GM18502 (cell line): ENCODE data around the gene SEMA3F.

Experiments
- ATAC-seq: cut with Tn5 transposase; IDR thresholded peaks from one replicate; pipeline ENCODE4 v1.9.1; 2021; ENCODE audit warnings: mild to moderate bottlenecking; ENCODE audit not compliant: unreplicated experiment, poor library complexity

The SEMA3F gene

DNA sequence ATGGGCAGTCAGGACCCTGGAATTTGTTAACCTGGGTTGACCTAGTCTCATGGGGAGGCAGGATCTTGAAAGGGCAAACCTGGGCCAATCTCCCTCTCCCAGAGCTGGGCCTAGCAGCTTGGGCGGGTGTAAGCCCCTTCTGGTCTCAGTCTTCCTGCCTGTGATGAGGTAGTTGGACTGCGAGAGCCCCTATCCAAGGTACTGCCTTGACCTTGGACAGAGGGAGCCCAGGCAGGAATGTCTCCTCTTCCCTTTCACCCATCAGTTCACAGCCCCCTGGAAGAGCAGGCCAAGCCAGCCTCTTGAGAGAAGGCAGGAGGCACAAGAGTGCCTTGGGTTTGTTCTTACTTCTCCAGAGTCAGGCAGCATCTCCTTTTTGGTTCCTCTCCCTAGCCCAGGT is 24.7 kb upstream of the SEMA3F start:
- ATAC-seq: no peak

DNA sequence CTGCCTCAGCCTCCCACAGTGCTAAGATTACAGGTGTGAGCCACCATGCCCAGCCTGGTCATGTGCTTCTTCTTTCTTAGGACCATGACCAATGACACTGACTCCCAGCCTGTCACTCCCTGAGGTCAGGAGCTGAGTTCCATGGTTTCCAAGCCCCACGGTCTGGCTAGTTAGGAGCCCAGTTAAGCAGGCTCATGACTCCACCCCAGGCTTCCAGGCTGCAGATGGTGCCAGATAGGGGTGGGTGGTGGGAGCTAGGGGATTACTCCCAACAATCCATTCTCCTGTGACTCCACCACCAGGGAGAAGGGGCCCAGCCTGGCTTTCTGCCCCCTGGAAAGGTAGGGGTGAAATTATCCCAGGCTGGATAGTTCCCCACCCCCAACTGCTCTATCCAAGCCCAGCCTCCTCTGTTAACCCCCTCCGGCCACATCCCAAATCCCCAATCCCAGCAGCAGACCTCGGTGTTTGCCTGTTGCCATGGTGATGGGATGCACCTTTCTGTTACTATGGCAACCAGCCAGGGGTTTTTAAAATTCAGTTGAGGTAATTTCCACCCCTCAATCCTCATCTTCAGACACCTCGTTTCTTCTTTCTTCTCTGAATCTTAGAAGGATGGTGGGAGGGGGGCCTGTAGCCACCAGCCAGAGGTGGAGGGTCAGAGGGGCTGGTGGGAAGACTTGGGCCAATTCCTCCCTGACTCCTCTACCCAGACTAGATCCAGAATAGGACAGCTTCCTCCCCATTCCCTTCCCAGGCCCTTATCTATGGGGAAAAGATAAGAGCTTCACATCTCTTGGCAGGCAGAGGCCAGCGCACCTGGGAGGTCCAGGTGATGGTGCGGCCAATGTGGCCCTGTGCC is 22.5 kb upstream of the SEMA3F start:
- no peak for ATAC-seq

- no peak for ATAC-seq
These were observed 21.9 kb upstream of the SEMA3F start for GRCh38 chr3:50133283-50133615.

DNA sequence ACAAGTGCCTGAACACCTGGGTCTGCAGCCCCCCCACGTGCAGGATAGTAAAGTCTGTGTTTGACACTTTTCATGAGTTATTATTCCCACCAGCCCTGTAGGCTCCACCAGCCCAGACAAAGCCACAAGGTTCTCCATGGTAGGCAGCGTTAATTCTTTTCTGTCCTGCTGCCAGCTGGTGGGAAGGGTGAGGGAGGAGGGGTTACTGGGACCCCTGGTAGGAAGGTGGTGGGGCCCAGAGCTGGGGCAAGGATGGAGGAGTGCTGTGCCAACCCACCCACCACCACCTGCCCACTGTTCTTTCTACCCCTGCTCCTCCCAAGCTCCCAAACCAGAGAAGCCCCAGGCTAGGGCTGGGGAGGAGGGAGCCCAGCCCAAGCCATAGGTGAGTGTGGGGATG is 20.8 kb upstream of the SEMA3F start:
- ATAC-seq: no peak

GRCh38 chr3:50135964-50136363 is 19.2 kb upstream of the SEMA3F start:
- ATAC-seq: no peak

DNA sequence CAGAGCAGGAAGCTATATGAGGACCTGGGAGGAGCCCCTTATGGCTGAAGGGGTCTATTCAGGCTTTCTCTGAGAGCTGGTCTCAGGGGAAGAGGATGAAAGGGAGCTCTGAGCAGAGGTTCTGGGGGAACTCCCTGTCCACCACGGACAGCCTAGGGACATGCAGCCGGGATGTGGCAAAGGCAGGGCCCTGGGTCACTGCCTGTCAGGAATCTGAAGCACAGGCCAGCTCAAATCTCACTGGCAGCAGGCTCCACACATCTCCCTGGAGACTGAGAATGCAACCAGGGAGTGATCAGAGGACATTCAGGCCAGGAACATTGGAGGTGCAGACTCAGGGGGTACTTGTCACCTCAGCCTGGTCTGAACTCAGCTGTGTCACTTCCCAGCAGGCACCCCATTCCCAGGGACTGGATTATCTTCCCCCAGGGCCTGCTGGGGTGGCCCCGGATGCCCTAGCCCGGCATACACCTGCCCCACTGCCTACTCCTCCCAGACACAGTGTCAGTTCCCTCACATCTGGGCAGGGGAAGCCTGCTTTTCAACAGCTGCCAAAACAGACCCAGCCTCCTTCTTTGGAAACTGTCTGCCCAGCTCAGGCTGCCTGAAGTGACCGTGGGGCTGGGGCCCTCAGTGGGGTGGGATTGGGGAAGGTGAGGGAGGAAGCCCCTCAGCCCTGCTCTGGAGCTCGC is 18.3 kb upstream of the SEMA3F start:
- ATAC-seq: no peak

- ATAC-seq: no peak
These were observed 17.6 kb upstream of the SEMA3F start for GRCh38 chr3:50137531-50137930.

- no peak for ATAC-seq
These were observed 16.6 kb upstream of the SEMA3F start for GRCh38 chr3:50138266-50139200.

DNA sequence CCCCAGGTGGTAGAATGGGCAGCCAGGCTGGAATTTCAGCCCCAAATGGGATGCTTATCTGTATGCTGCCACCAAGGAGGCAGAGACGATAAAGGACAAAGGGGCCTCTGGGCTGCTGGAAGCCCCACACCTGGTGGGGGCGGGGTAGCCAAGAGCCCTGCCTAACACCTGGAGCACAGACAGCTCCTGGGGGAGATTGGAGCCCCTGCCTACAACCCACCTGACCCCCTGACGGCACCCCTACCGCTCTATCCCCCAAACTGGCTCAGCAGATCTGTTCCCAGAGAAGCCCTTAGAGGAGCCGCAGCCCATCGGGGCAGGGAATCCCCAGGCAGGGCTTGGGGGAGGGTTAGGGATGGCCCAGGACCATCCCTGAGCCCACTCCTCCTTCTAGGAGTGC is 15.8 kb upstream of the SEMA3F start:
- ATAC-seq: no peak

DNA sequence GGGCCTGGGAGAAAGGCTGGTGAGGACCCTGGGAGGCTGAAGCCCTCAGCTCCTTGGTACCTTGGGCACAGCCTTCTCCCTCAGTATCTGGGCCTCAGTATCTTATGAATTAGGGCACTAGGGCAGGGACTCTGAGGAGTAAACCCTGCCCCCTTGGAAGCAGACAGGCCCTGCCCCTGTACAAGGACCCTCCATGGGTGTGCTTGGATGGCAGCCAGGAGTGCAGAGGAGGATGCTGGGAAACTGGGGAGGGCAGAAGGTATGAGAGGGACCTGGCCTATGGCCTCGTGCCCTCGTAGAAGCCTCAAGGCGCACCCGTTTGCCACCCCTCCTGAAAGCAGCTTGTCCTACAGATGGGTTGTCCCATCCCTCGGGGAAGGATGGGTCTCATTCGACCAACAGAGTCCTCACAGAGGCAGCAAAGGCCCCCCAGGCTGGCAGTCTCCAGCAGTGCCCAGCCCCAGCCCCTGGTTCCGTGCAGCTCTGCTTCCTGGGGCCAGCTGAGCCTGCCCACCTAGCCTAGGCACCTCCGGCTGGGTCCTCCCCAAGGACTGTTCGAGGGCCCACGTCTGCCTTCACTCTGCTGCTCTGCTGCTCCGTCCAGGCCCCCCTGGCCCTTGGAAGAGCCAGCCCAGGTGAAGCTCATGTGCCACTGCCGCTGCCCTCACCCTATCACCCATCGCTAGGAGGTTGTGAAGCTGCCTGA is 15.3 kb upstream of the SEMA3F start:
- ATAC-seq: no peak

DNA sequence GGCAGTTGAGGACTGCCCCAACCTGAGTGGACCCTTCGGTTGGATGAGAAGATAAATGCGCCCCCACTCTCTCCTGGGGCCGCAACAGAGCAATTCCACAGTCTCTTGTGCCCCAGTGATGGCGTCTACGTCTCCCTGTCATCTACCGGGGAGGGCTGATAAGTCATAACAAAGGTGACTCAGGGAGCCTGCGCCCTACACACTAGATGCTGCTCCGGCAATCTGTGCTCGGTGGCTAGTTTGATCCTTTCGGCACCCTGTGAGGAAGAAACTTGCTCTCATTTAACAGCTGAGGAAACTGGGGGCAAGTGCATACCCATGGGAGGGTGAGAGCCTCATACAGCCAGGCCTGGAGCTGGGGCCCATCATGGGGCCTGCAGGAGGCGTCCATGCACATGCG is 14.1 kb upstream of the SEMA3F start:
- ATAC-seq: no peak

- no peak for ATAC-seq
These were observed 8.7 kb upstream of the SEMA3F start for GRCh38 chr3:50146316-50146901.

GRCh38 chr3:50147016-50147415 is 8.1 kb upstream of the SEMA3F start:
- ATAC-seq: no peak

GRCh38 chr3:50147447-50147846 is 7.7 kb upstream of the SEMA3F start:
- ATAC-seq: no peak

DNA sequence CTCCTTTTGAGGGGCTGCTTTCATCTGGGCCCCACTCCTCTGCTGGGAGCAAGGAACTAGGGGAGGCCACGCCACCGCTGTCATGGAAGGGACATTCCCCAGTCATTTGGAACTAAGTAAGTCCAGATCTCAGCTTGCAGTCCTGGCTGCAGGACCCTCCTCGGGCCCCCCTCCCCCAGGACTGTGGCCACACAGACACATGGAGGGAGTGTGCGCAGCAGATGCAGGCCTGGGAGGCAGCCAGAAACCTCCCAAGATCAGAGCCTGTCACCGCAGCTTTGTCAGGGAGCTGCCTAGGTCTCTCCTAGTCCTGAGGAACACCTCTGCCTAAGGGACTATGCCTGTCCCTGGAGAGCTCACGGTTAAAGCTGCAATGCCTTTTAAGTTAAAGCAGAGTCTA is 7.3 kb upstream of the SEMA3F start:
- ATAC-seq: no peak

GRCh38 chr3:50150404-50150750 is 4.7 kb upstream of the SEMA3F start:
- ATAC-seq: no peak

GRCh38 chr3:50150863-50151686 is 4.0 kb upstream of the SEMA3F start:
- ATAC-seq: no peak

- ATAC-seq: no peak
These were observed 3.4 kb upstream of the SEMA3F start for GRCh38 chr3:50151728-50152127.

GRCh38 chr3:50153782-50154475 is 1.2 kb upstream of the SEMA3F start:
- no peak for ATAC-seq
